ENCODE measurements around the gene UMAD1.

Gene UMAD1

DNA sequence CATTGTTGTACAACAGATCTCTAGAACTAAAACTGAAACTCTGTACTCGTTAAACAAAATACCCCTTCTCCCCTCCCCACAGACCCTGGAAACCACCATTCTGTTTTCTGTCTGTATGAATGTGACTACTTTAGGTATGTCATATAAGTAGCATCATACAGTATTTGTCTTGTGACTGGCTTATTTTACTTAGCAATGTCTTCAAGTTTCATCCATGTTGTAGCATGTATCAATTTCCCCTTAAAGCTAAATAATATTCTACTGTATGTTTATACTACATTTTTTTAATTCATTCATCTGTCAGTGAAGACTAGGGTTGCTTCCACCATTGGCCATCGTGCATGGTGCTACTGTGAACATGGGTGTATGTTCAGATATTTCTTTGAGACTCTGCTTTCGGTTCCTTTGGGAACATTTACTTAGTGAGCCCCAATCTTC is 149.0 kb downstream of the UMAD1 start:
- no peak overlapping the region for H3K4me3 ChIP-seq (ENCODE audit: low read depth in 1 of 2, low read length in 2 of 2)
- H3K27me3 ChIP-seq (ENCODE audit: insufficient read depth, low read length, poor library complexity) = no peaks in the 10 kb centered on the region
- H2AFZ ChIP-seq (ENCODE audit: low read depth, low read length) = no peak overlapping the region
- no peaks in the 10 kb centered on the region for H3K9me3 ChIP-seq (ENCODE audit: insufficient read depth, low read length, severe bottlenecking)
- H3K27ac ChIP-seq (ENCODE audit: low read length) = no peak overlapping the region
- H4K20me1 ChIP-seq (ENCODE audit: insufficient read depth, low read length) = no peaks in the 10 kb centered on the region
- no peak for ATAC-seq (ENCODE audit: insufficient read depth, low read depth)
- DNase-seq = no peak
- no peak overlapping the region for H3K4me2 ChIP-seq (ENCODE audit: insufficient read depth, low read length)
- H3K9ac ChIP-seq (ENCODE audit: low read depth, low read length) = no peak overlapping the region
- no peaks in the 10 kb centered on the region for H3K79me2 ChIP-seq (ENCODE audit: insufficient read depth, low read length)
- TF ChIP-seq EZH2 (IDR thresholded peaks at IDR 0.05; ENCODE audit: borderline replicate concordance, low read depth, low read length, severe bottlenecking) = no peak
- TF ChIP-seq, protein P1, sequence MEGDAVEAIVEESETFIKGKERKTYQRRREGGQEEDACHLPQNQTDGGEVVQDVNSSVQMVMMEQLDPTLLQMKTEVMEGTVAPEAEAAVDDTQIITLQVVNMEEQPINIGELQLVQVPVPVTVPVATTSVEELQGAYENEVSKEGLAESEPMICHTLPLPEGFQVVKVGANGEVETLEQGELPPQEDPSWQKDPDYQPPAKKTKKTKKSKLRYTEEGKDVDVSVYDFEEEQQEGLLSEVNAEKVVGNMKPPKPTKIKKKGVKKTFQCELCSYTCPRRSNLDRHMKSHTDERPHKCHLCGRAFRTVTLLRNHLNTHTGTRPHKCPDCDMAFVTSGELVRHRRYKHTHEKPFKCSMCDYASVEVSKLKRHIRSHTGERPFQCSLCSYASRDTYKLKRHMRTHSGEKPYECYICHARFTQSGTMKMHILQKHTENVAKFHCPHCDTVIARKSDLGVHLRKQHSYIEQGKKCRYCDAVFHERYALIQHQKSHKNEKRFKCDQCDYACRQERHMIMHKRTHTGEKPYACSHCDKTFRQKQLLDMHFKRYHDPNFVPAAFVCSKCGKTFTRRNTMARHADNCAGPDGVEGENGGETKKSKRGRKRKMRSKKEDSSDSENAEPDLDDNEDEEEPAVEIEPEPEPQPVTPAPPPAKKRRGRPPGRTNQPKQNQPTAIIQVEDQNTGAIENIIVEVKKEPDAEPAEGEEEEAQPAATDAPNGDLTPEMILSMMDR (IDR thresholded peaks at IDR 0.05; ENCODE audit: borderline replicate concordance, extremely low read depth, low read length, poor library complexity, severe bottlenecking) = no peak
- peaks cover 29% of the 10 kb centered on the region for H3K4me1 ChIP-seq (ENCODE audit: insufficient read depth, low read length)
- H3K36me3 ChIP-seq (ENCODE audit: insufficient read depth, low read length) = peaks cover 6% of the 10 kb centered on the region; the same call in 1 of the 2 replicates

DNA sequence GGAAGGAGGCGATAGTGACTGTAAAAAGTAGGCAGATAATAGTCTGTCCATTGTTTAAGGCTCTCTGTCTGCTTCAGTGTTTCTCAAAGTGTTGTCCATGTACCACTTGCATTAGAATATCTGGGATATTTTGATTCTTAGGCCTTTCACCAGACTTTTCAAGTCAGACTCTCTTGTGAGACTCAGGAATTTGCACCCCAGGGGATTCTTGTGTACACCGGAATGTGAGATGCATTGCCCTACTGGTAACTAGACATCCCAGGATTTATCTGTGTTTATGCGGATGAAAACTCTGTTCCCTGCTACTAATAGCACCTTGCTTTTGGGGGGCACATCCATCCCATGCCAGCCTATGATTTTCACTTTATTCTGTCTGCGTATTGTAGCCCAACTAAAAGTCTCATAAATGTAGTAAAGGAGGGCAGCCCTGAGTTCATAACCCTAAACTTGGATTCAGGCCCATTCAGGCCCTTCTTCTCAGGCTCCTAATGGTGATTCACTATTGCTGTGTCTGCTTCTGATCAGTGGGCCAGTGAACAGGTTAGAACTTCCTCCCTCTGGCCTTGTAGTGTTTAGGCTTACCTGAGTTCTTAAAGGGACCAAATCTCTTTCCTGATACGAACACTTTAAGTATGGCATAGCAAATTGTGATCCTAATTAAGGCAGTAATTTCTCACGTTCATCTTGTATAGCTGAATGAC is 149.6 kb downstream of the UMAD1 start:
- H2AFZ ChIP-seq (ENCODE audit: low read depth, low read length) = no peak overlapping the region
- H3K79me2 ChIP-seq (ENCODE audit: insufficient read depth, low read length) = no peaks in the 10 kb centered on the region
- no peaks in the 10 kb centered on the region for H4K20me1 ChIP-seq (ENCODE audit: insufficient read depth, low read length)
- DNase-seq (no peak), ATAC-seq (ENCODE audit: insufficient read depth, low read depth) (no peak)
- no peaks in the 10 kb centered on the region for H3K27me3 ChIP-seq (ENCODE audit: insufficient read depth, low read length, poor library complexity)
- no peaks in the 10 kb centered on the region for H3K9me3 ChIP-seq (ENCODE audit: insufficient read depth, low read length, severe bottlenecking)
- peaks cover 6% of the 10 kb centered on the region; the same call in 1 of the 2 replicates for H3K36me3 ChIP-seq (ENCODE audit: insufficient read depth, low read length)
- no peak overlapping the region for H3K27ac ChIP-seq (ENCODE audit: low read length)
- no peak overlapping the region for H3K4me2 ChIP-seq (ENCODE audit: insufficient read depth, low read length)
- no peak overlapping the region for H3K9ac ChIP-seq (ENCODE audit: low read depth, low read length)
- no peak overlapping the region for H3K4me3 ChIP-seq (ENCODE audit: low read depth in 1 of 2, low read length in 2 of 2)
- TF ChIP-seq, protein P1 (IDR thresholded peaks at IDR 0.05; ENCODE audit: borderline replicate concordance, extremely low read depth, low read length, poor library complexity, severe bottlenecking) = no peak
- TF ChIP-seq EZH2 (IDR thresholded peaks at IDR 0.05; ENCODE audit: borderline replicate concordance, low read depth, low read length, severe bottlenecking) = no peak
- H3K4me1 ChIP-seq (ENCODE audit: insufficient read depth, low read length) = peaks cover 29% of the 10 kb centered on the region

DNA sequence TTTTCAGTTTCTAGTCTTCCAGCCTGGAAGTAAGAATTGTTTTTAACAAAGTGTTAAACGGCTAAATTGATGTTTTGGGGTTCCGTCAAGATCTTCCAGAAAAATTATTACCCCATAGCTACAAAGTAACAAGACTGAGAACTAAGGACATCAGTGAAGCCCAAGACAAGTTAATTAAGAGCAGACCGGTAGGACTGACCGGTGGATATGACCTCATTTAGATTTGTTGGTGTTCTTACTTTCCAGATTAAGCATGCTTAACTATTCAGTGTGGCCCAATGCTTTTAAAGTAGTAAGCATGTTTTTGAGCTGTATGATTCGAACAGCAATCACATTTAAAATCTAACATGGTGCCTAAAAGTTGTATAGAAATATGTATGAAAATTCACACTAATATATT is 151.0 kb downstream of the UMAD1 start:
- no peaks in the 10 kb centered on the region for H4K20me1 ChIP-seq (ENCODE audit: insufficient read depth, low read length)
- peaks cover 16% of the 10 kb centered on the region for H3K4me1 ChIP-seq (ENCODE audit: insufficient read depth, low read length)
- H3K4me2 ChIP-seq (ENCODE audit: insufficient read depth, low read length) = no peak overlapping the region
- DNase-seq = no peak
- no peaks in the 10 kb centered on the region for H3K9me3 ChIP-seq (ENCODE audit: insufficient read depth, low read length, severe bottlenecking)
- no peak overlapping the region for H3K27ac ChIP-seq (ENCODE audit: low read length)
- no peak overlapping the region for H3K4me3 ChIP-seq (ENCODE audit: low read depth in 1 of 2, low read length in 2 of 2)
- H3K79me2 ChIP-seq (ENCODE audit: insufficient read depth, low read length) = no peaks in the 10 kb centered on the region
- H3K27me3 ChIP-seq (ENCODE audit: insufficient read depth, low read length, poor library complexity) = no peaks in the 10 kb centered on the region
- H3K9ac ChIP-seq (ENCODE audit: low read depth, low read length) = no peak overlapping the region
- no peak for TF ChIP-seq EZH2 (IDR thresholded peaks at IDR 0.05; ENCODE audit: borderline replicate concordance, low read depth, low read length, severe bottlenecking)
- TF ChIP-seq, protein P1 (IDR thresholded peaks at IDR 0.05; ENCODE audit: borderline replicate concordance, extremely low read depth, low read length, poor library complexity, severe bottlenecking) = no peak
- peaks cover 9% of the 10 kb centered on the region; the same call in 1 of the 2 replicates for H3K36me3 ChIP-seq (ENCODE audit: insufficient read depth, low read length)
- H2AFZ ChIP-seq (ENCODE audit: low read depth, low read length) = no peak overlapping the region
- no peak for ATAC-seq (ENCODE audit: insufficient read depth, low read depth)

Data from DND-41 (cell line).